Activated B cell treated with CpG ODN at 0.5 μM for 24 hours (primary cell): Measurements from ENCODE around the gene SDHAF4. TPM values are rescaled to one million over a fixed set of nuclear protein-coding genes. Genes with fewer than 3 reads are reported as not detected.
"Not testable (repeated sequence)": the region's sequence is repeated elsewhere in the genome, so short reads cannot be mapped to it uniquely, and the experiment has no call there.

Source experiments
- ATAC-seq: fragments of 200-7000 bp; cut with Tn5 transposase; one replicate; pipeline ENCODE4 v1.10.0; 2021; ENCODE audit warnings: low read depth, mild to moderate bottlenecking, moderate library complexity
- CTCF ChIA-PET: fragments of 350-600 bp; sonication (Branson Sonifier 250); formaldehyde crosslinking; loops from one replicate; lab custom pipeline; 2021; ENCODE audit warnings: antibody characterized with exemption; lab: Charles Lee
- POLR2A ChIA-PET: fragments of 350-600 bp; sonication (Branson Sonifier 250); formaldehyde crosslinking; loops from one replicate; lab custom pipeline; 2021; ENCODE audit warnings: antibody characterized with exemption; lab: Charles Lee
- DNase-seq: peaks from one replicate; pipeline ENCODE4 v3.0.0; 2022
- H3K27ac Mint-ChIP-seq: one replicate; pipeline ENCODE4 v1.8.0; 2020; ENCODE audit warnings: mixed read lengths
- H3K27me3 Mint-ChIP-seq: one replicate; pipeline ENCODE4 v1.8.0; 2021; ENCODE audit warnings: mixed read lengths
- H3K36me3 Mint-ChIP-seq: one replicate; pipeline ENCODE4 v1.8.0; 2021; ENCODE audit warnings: low read depth, mixed read lengths
- H3K4me1 Mint-ChIP-seq: one replicate; pipeline ENCODE4 v1.8.0; 2021; ENCODE audit warnings: mixed read lengths
- H3K4me3 Mint-ChIP-seq: one replicate; pipeline ENCODE4 v1.8.0; 2020; ENCODE audit warnings: mild to moderate bottlenecking, mixed read lengths
- H3K9me3 Mint-ChIP-seq: one replicate; pipeline ENCODE4 v1.8.0; 2020; ENCODE audit warnings: mixed read lengths
- intact Hi-C: fragments of 100-400 bp; cut with micrococcal nuclease; formaldehyde crosslinking; loops from one replicate; pipeline ENCODE4 v1.15.1; 2024
- total RNA-seq: library from RNA; stranded (reverse); gene quantifications from 2 replicates; pipeline ENCODE4 v1.2.3, GENCODE V29; 2022
- TF ChIP-seq, protein P1 (sequence below): fragments of 200-600 bp; IDR thresholded peaks from one replicate; pipeline ENCODE4 v1.8.0; 2022; ENCODE audit warnings: antibody characterized with exemption, mild to moderate bottlenecking

Gene SDHAF4
- total RNA-seq, 1 donor from 2014 or later = 7.6 TPM

DNA sequence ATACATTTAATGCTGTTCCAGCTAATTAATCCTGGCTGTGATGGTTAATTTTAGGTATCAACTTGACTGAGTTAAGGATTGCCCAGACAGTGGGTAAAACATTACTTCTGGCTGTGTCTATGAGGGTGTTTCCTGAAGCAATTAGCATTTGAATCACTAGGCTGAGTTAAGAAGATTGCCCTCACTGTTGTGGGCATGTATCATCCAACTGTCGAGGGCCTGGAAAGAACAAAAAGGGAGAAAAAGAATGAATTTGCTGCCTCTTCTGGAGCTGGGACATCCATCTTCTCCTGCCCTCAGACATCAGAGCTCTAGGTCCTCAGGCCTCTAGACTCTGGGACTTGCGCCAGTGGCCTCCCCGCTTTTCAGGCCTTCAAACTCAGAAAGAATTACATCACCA is 34.3 kb downstream of the SDHAF4 start:
- ChIA-PET POLR2A (no interaction called here), CTCF (no interaction called here)
- no peaks in the 10 kb centered on the region for H3K36me3 Mint-ChIP-seq
- no peak for ATAC-seq
- H3K4me3 Mint-ChIP-seq = no peak overlapping the region
- intact Hi-C loops = no loop called here
- no peaks in the 10 kb centered on the region for H3K4me1 Mint-ChIP-seq
- no peak for DNase-seq
- peaks cover 12% of the 10 kb centered on the region for H3K9me3 Mint-ChIP-seq
- TF ChIP-seq, protein P1, sequence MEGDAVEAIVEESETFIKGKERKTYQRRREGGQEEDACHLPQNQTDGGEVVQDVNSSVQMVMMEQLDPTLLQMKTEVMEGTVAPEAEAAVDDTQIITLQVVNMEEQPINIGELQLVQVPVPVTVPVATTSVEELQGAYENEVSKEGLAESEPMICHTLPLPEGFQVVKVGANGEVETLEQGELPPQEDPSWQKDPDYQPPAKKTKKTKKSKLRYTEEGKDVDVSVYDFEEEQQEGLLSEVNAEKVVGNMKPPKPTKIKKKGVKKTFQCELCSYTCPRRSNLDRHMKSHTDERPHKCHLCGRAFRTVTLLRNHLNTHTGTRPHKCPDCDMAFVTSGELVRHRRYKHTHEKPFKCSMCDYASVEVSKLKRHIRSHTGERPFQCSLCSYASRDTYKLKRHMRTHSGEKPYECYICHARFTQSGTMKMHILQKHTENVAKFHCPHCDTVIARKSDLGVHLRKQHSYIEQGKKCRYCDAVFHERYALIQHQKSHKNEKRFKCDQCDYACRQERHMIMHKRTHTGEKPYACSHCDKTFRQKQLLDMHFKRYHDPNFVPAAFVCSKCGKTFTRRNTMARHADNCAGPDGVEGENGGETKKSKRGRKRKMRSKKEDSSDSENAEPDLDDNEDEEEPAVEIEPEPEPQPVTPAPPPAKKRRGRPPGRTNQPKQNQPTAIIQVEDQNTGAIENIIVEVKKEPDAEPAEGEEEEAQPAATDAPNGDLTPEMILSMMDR = no peak
- H3K27ac Mint-ChIP-seq = no peak overlapping the region
- no peaks in the 10 kb centered on the region for H3K27me3 Mint-ChIP-seq

- Mint-ChIP-seq H3K27ac (no peak overlapping the region), H3K9me3 (peaks cover 18% of the 10 kb centered on the region), H3K36me3 (no peaks in the 10 kb centered on the region), H3K4me1 (peaks cover 2% of the 10 kb centered on the region), H3K27me3 (no peaks in the 10 kb centered on the region), H3K4me3 (no peak overlapping the region)
- DNase-seq (no peak), ATAC-seq (no peak)
- TF ChIP-seq, protein P1 = no peak
- ChIA-PET POLR2A (no interaction called here), CTCF (no interaction called here)
- intact Hi-C loops = no loop called here
These were observed 37.5 kb downstream of the SDHAF4 start for GRCh38 chr6:70604254-70604653.

DNA sequence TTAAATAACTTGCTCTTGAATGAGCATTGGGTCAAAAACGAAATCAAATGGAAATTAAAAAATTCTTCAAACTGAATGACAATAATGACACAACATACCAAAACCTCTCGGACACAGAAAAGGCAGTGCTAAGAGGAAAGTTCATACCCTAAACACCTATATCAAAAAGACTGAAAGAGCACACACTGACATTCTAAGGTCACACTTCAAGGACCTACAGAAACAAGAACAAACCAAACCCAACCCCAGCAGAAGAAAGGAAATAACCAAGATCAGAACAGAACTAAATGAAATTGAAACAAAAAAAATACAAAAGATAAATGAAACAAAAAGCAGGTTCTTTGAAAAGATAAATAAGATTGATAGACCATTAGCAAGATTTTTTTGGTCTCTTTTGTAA is 40.6 kb downstream of the SDHAF4 start:
- ATAC-seq, CTCF ChIA-PET, H3K4me1 Mint-ChIP-seq, H3K27ac Mint-ChIP-seq, POLR2A ChIA-PET, H3K27me3 Mint-ChIP-seq, DNase-seq, H3K4me3 Mint-ChIP-seq, H3K36me3 Mint-ChIP-seq, intact Hi-C loops: not testable (repeated sequence)
- H3K9me3 Mint-ChIP-seq = peaks cover 18% of the 10 kb centered on the region

DNA sequence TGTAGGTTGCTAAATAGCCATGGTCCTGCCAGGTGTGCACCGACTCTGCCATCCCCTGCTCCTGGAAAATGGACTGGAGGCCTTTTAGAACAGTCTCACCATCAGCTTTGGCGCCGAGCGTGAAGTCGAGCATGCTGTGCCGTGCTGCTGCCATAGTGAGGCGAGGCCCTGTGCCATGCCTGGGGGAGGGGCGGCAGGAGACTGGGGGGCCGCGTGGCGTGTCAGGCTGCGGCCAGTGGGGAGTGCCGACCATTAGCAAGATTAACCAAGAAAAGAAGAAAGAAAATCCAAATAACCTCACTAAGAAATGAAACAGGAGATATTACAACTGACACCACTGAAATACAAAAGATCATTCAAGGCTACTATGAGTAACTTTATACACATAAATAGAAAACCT is 42.5 kb downstream of the SDHAF4 start:
- intact Hi-C loops, DNase-seq, H3K36me3 Mint-ChIP-seq, CTCF ChIA-PET, H3K4me3 Mint-ChIP-seq, ATAC-seq, H3K27ac Mint-ChIP-seq, H3K4me1 Mint-ChIP-seq, POLR2A ChIA-PET, H3K27me3 Mint-ChIP-seq: not testable (repeated sequence)
- H3K9me3 Mint-ChIP-seq = peaks cover 12% of the 10 kb centered on the region

DNA sequence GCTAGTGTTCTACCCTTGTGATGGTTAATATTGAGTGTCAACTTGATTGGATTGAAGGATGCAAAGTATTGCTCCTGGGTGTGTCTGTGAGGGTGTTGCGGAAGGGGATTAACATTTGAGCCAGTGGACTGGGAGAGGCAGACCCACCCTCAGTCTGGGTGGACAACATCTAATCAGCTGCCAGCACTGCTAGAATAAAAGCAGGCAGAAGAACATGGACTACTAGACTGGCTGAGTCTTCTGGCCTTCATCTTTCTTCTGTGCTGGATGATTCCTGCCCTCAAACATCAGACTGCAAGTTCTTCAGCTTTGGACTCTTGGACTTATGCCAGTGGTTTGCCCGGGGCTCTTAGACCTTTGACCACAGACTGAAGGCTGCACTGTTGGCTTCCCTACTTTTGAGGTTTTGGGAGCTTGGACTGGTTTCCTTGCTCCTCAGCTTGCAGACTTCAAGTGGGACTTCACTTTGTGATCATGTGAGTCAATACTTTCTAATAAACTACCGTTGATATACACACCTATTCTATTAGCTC is 50.1 kb downstream of the SDHAF4 start:
- no peaks in the 10 kb centered on the region for H3K4me1 Mint-ChIP-seq
- CTCF ChIA-PET = no interaction called here
- DNase-seq (no peak), ATAC-seq (no peak)
- TF ChIP-seq, protein P1 = no peak
- no peaks in the 10 kb centered on the region for H3K9me3 Mint-ChIP-seq
- H3K4me3 Mint-ChIP-seq = no peak overlapping the region
- H3K36me3 Mint-ChIP-seq = no peaks in the 10 kb centered on the region
- H3K27me3 Mint-ChIP-seq = peaks cover 5% of the 10 kb centered on the region
- H3K27ac Mint-ChIP-seq = no peak overlapping the region
- POLR2A ChIA-PET = no interaction called here
- intact Hi-C loops = no loop called here

GRCh38 chr6:70620746-70621145 is 54.0 kb downstream of the SDHAF4 start:
- Mint-ChIP-seq H3K27ac (no peak overlapping the region), H3K4me1 (no peaks in the 10 kb centered on the region), H3K27me3 (peaks cover 1% of the 10 kb centered on the region), H3K4me3 (no peak overlapping the region), H3K36me3 (no peaks in the 10 kb centered on the region), H3K9me3 (no peaks in the 10 kb centered on the region)
- ChIA-PET POLR2A (no interaction called here), CTCF (no interaction called here)
- intact Hi-C loops = no loop called here
- TF ChIP-seq, protein P1 = no peak
- DNase-seq = no peak
- no peak for ATAC-seq
